H9 (cell line): ENCODE results near the gene FEM1B. TPM values are rescaled to one million over a fixed set of nuclear protein-coding genes. Genes with fewer than 3 reads are reported as not detected.

ENCODE experiments used
- DNase-seq: peaks from one replicate; pipeline ENCODE4 v3.0.0-alpha.2; 2017
- H2AFZ ChIP-seq: one replicate; pipeline ENCODE4 v1.6.1; 2013; ENCODE audit warnings: mild to moderate bottlenecking, low read length, control low read depth, moderate library complexity
- H2AK5ac ChIP-seq: 2 replicates; pipeline ENCODE4 v1.6.1; 2013; ENCODE audit warnings: low read length, control low read depth, mixed read lengths; ENCODE audit not compliant: insufficient read length
- H2BK120ac ChIP-seq: one replicate; pipeline ENCODE4 v1.6.1; 2013; ENCODE audit warnings: low read depth, mild to moderate bottlenecking, low read length, control low read depth, inconsistent platforms; ENCODE audit not compliant: poor library complexity, severe bottlenecking
- H2BK12ac ChIP-seq: 2 replicates; pipeline ENCODE4 v1.6.1; 2013; ENCODE audit warnings: low read length, control low read depth, mixed read lengths, low read depth; ENCODE audit not compliant: insufficient read length
- H2BK15ac ChIP-seq: 2 replicates; pipeline ENCODE4 v1.6.1; 2013; ENCODE audit warnings: low read depth, low read length, control low read depth
- H2BK20ac ChIP-seq: one replicate; pipeline ENCODE4 v1.6.1; 2013; ENCODE audit warnings: low read depth, mild to moderate bottlenecking, low read length, control low read depth, inconsistent platforms; ENCODE audit not compliant: poor library complexity, severe bottlenecking
- H2BK5ac ChIP-seq: 2 replicates; pipeline ENCODE4 v1.6.1; 2013; ENCODE audit warnings: low read length, control low read depth, mixed read lengths; ENCODE audit not compliant: insufficient read length
- H3K14ac ChIP-seq: 2 replicates; pipeline ENCODE4 v1.6.1; 2013; ENCODE audit warnings: low read length, control low read depth; ENCODE audit not compliant: insufficient read depth
- H3K18ac ChIP-seq: 2 replicates; pipeline ENCODE4 v1.6.1; 2013; ENCODE audit warnings: low read depth, mild to moderate bottlenecking, mixed read lengths, low read length, control low read depth; ENCODE audit not compliant: insufficient read length
- H3K23ac ChIP-seq: 2 replicates; pipeline ENCODE4 v1.6.1; 2013; ENCODE audit warnings: low read length, control low read depth, mixed read lengths, low read depth; ENCODE audit not compliant: insufficient read length
- H3K23me2 ChIP-seq: 2 replicates; pipeline ENCODE4 v1.6.1; 2013; ENCODE audit warnings: low read depth, mild to moderate bottlenecking, mixed read lengths, low read length, control low read depth; ENCODE audit not compliant: insufficient read length, poor library complexity, severe bottlenecking
- H3K27ac ChIP-seq: 2 replicates; pipeline ENCODE4 v1.5.1; 2013; ENCODE audit warnings: low read length, control low read depth, mixed read lengths, low read depth; ENCODE audit not compliant: insufficient read length
- H3K27me3 ChIP-seq: 2 replicates; pipeline ENCODE4 v1.6.1; 2013; ENCODE audit warnings: low read length, control low read depth, inconsistent platforms; ENCODE audit not compliant: insufficient read depth
- H3K4ac ChIP-seq: 2 replicates; pipeline ENCODE4 v1.6.1; 2013; ENCODE audit warnings: low read depth, mild to moderate bottlenecking, control low read depth, inconsistent platforms, low read length, moderate library complexity
- H3K4me1 ChIP-seq: 2 replicates; pipeline ENCODE4 v1.6.1; 2013; ENCODE audit warnings: low read length, control low read depth, inconsistent platforms; ENCODE audit not compliant: insufficient read depth
- H3K4me2 ChIP-seq: 2 replicates; pipeline ENCODE4 v1.6.1; 2013; ENCODE audit warnings: low read length, control low read depth, mixed read lengths; ENCODE audit not compliant: insufficient read length, insufficient read depth
- H3K56ac ChIP-seq: 2 replicates; pipeline ENCODE4 v1.6.1; 2013; ENCODE audit warnings: low read depth, mild to moderate bottlenecking, mixed read lengths, low read length, control low read depth; ENCODE audit not compliant: insufficient read length
- H3K79me1 ChIP-seq: 2 replicates; pipeline ENCODE4 v1.6.1; 2013; ENCODE audit warnings: low read depth, mild to moderate bottlenecking, moderate library complexity, low read length, control low read depth, inconsistent platforms; ENCODE audit not compliant: insufficient read depth, poor library complexity, severe bottlenecking
- H3K79me2 ChIP-seq: 2 replicates; pipeline ENCODE4 v1.6.1; 2013; ENCODE audit warnings: low read length, control low read depth, inconsistent platforms; ENCODE audit not compliant: insufficient read depth
- H3K9ac ChIP-seq: 2 replicates; pipeline ENCODE4 v1.6.1; 2013; ENCODE audit warnings: low read length, control low read depth, mixed read lengths; ENCODE audit not compliant: insufficient read length; ENCODE audit errors: extremely low read depth
- H3K9me3 ChIP-seq: one replicate; pipeline ENCODE4 v1.6.1; 2013; ENCODE audit warnings: low read depth, low read length, inconsistent platforms; ENCODE audit not compliant: control insufficient read depth
- H3T11ph ChIP-seq: one replicate; pipeline ENCODE4 v1.6.1; 2013; ENCODE audit warnings: mild to moderate bottlenecking, low read length, control low read depth, inconsistent platforms
- H4K20me1 ChIP-seq: one replicate; pipeline ENCODE4 v1.6.1; 2013; ENCODE audit not compliant: control insufficient read depth, insufficient read length, insufficient read depth
- H4K5ac ChIP-seq: 2 replicates; pipeline ENCODE4 v1.6.1; 2013; ENCODE audit warnings: low read depth, mild to moderate bottlenecking, mixed read lengths, low read length, control low read depth; ENCODE audit not compliant: insufficient read length
- H4K8ac ChIP-seq: replicated peaks from 2 replicates; pipeline ENCODE4 v1.6.1; 2013; ENCODE audit warnings: low read length, control low read depth, mixed read lengths, low read depth; ENCODE audit not compliant: insufficient read length
- H4K91ac ChIP-seq: 2 replicates; pipeline ENCODE4 v1.6.1; 2013; ENCODE audit warnings: low read depth, mild to moderate bottlenecking, moderate library complexity, mixed read lengths, low read length, control low read depth; ENCODE audit not compliant: insufficient read length
- H3K27ac Mint-ChIP-seq, 3 experiments: 2 replicates in 2 of 3; 3 replicates in 1 of 3; pipeline ENCODE4 v1.8.0; 2020 to 2021; ENCODE audit warnings: mixed read lengths in 3 of 3, mild to moderate bottlenecking in 1 of 3, moderate library complexity in 1 of 3
- H3K27me3 Mint-ChIP-seq: 2 replicates; pipeline ENCODE4 v1.8.0; 2021; ENCODE audit warnings: low read depth, mild to moderate bottlenecking, moderate library complexity, mixed read lengths
- H3K36me3 Mint-ChIP-seq, 3 experiments: 2 replicates in 2 of 3; 3 replicates in 1 of 3; pipeline ENCODE4 v1.8.0; 2020 to 2021; ENCODE audit warnings: low read depth in 3 of 3, mixed read lengths in 3 of 3; ENCODE audit not compliant: insufficient read depth in 1 of 3
- H3K4me1 Mint-ChIP-seq, 2 experiments: 2 replicates each; pipeline ENCODE4 v1.8.0; 2020; ENCODE audit warnings: mixed read lengths in 2 of 2
- H3K4me3 Mint-ChIP-seq, 2 experiments: 2 replicates in 1 of 2; 3 replicates in 1 of 2; pipeline ENCODE4 v1.8.0; 2020 to 2021; ENCODE audit warnings: mild to moderate bottlenecking in 2 of 2, mixed read lengths in 2 of 2, moderate library complexity in 1 of 2
- H3K9me3 Mint-ChIP-seq, 2 experiments: 2 replicates in 1 of 2; 3 replicates in 1 of 2; pipeline ENCODE4 v1.8.0; 2020; ENCODE audit warnings: mild to moderate bottlenecking in 2 of 2, mixed read lengths in 2 of 2, moderate library complexity in 1 of 2
- CTCF ChIP-seq: fragments of 200-600 bp; sonication (generic); conservative IDR thresholded peaks from 3 replicates; pipeline ENCODE4 v1.8.0; 2021; ENCODE audit warnings: antibody characterized with exemption, mild to moderate bottlenecking
- WGBS: extraction: QIAGEN DNeasy Blood & Tissue Kit; methylation state at CpG from one replicate; pipeline ENCODE4 v1.1.7; 2013; ENCODE audit warnings: missing lambda C conversion rate, low lambda C conversion rate, mixed read lengths; ENCODE audit not compliant: insufficient read length; ENCODE audit errors: extremely low coverage; 5-methylcytosine and 5-hydroxymethylcytosine counted together
- total RNA-seq: library from RNA; stranded (reverse); gene quantifications from 2 replicates; pipeline ENCODE4 v1.2.1, GENCODE V29; 2021

FEM1B gene
- total RNA-seq, 1 experiment from 2014 or later, result 77.9 TPM

GRCh38 chr15:68333775-68334470 is 56.4 kb downstream of the FEM1B start:
- no peak overlapping the region; a peak in 1 of 7 replicates for H3K27ac Mint-ChIP-seq
- no peak overlapping the region for H3K56ac ChIP-seq
- no peak for DNase-seq

More at GRCh38 chr15:68333775-68334470, 56.4 kb downstream of the FEM1B start:
- H3K14ac ChIP-seq, result no peak overlapping the region
- H4K5ac ChIP-seq, result no peak overlapping the region
- TF ChIP-seq CTCF, result no peak
- H3K27me3 ChIP-seq, result no peaks in the 10 kb centered on the region
- H2AFZ ChIP-seq, result no peak overlapping the region
- no peaks in the 10 kb centered on the region; a peak in 1 of 5 replicates for H3K9me3 Mint-ChIP-seq
- H2AK5ac ChIP-seq, result no peak overlapping the region
- no peak overlapping the region for H3K4ac ChIP-seq
- no peaks in the 10 kb centered on the region for H3K23me2 ChIP-seq
- no CpG with 5 or more reads among the region's 8 CpGs for WGBS
- no peak overlapping the region for H3K18ac ChIP-seq
- H3K4me2 ChIP-seq, result no peak overlapping the region
- H3K36me3 Mint-ChIP-seq, result no peaks in the 10 kb centered on the region
- no peaks in the 10 kb centered on the region for H4K20me1 ChIP-seq
- H2BK5ac ChIP-seq, result no peak overlapping the region
- no peak overlapping the region for H2BK20ac ChIP-seq
- H3K79me2 ChIP-seq, result no peaks in the 10 kb centered on the region
- H3K9ac ChIP-seq, result no peak overlapping the region
- no peak overlapping the region for H4K8ac ChIP-seq
- no peak overlapping the region for H2BK120ac ChIP-seq
- H3K27ac ChIP-seq, result no peak overlapping the region
- H3K4me1 ChIP-seq, result peaks cover 5% of the 10 kb centered on the region; the same call in 1 of the 2 replicates
- peaks cover 9% of the 10 kb centered on the region for H3K27me3 Mint-ChIP-seq
- no peak overlapping the region for H3K4me3 Mint-ChIP-seq
- no peaks in the 10 kb centered on the region for H3K9me3 ChIP-seq
- H3K79me1 ChIP-seq, result no peaks in the 10 kb centered on the region
- H4K91ac ChIP-seq, result no peak overlapping the region
- H3T11ph ChIP-seq, result no peak overlapping the region
- no peak overlapping the region for H2BK15ac ChIP-seq
- no peak overlapping the region for H2BK12ac ChIP-seq
- no peak overlapping the region for H3K23ac ChIP-seq
- H3K4me1 Mint-ChIP-seq, result peaks cover 37 to 57% of the 10 kb centered on the region in 2 experiments
